Stimulated activated CD8-positive, alpha-beta memory T cell treated with anti-CD3 and anti-CD28 coated beads, Interleukin-15, amount 100 ng/mL, for 24 hours (primary cell): ENCODE measurements around the gene NUDT8.
"Not testable (repeated sequence)": the region's sequence is repeated elsewhere in the genome, so short reads cannot be mapped to it uniquely, and the experiment has no call there.

Source experiments
- DNase-seq: peaks from one replicate; pipeline ENCODE4 v3.0.0-alpha.2; 2020; ENCODE audit warnings: low read depth

NUDT8 gene

GRCh38 chr11:67588899-67589415, 40.8 kb downstream of the NUDT8 start:
- not testable (repeated sequence) for DNase-seq

- no peak for DNase-seq
Measured at GRCh38 chr11:67588136-67588503, 41.6 kb downstream of the NUDT8 start.

DNA sequence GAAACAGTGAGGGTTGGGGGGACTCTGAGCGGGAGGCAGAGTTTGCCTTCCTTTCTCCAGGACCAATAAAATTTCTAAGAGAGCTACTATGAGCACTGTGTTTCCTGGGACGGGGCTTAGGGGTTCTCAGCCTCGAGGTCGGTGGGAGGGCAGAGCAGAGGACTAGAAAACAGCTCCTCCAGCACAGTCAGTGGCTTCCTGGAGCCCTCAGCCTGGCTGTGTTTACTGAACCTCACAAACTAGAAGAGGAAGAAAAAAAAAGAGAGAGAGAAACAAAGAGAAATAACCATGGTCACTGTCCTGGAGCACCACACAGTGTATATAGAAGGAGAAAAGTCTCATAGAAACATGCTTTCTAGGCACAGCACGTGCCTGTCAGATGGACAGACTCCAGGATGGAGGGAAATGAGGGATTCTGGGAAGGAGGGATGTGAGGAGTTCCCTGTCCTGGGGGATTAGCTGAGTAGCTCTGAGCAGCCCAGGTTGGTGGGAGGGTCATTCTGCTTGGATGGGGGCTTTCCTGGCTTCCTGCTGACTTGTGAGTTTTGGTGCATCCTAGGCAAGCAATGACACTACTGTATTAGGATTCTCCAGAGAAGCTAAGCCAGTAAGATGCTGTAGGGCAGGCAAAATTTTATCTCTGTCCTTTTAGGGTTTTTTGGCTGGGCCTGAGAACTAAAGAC, 43.0 kb downstream of the NUDT8 start:
- no peak for DNase-seq

GRCh38 chr11:67585911-67586310, 43.8 kb downstream of the NUDT8 start:
- DNase-seq, result no peak

- DNase-seq, result no peak
Measured at GRCh38 chr11:67584881-67585873, 44.6 kb downstream of the NUDT8 start.

- no peak for DNase-seq
Measured at GRCh38 chr11:67584205-67584880, 45.4 kb downstream of the NUDT8 start.

DNA sequence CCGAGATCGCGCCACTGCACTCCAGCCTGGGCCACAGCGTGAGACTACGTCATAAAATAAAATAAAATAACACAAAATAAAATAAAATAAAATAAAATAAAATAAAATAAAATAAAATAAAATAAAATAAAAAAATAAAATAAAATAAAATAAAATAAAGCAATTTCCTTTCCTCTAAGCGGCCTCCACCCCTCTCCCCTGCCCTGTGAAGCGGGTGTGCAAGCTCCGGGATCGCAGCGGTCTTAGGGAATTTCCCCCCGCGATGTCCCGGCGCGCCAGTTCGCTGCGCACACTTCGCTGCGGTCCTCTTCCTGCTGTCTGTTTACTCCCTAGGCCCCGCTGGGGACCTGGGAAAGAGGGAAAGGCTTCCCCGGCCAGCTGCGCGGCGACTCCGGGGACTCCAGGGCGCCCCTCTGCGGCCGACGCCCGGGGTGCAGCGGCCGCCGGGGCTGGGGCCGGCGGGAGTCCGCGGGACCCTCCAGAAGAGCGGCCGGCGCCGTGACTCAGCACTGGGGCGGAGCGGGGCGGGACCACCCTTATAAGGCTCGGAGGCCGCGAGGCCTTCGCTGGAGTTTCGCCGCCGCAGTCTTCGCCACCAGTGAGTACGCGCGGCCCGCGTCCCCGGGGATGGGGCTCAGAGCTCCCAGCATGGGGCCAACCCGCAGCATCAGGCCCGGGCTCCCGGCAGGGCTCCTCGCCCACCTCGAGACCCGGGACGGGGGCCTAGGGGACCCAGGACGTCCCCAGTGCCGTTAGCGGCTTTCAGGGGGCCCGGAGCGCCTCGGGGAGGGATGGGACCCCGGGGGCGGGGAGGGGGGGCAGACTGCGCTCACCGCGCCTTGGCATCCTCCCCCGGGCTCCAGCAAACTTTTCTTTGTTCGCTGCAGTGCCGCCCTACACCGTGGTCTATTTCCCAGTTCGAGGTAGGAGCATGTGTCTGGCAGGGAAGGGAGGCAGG, 46.2 kb downstream of the NUDT8 start, which contains the start of gene GSTP1:
TSS of gene GSTP1 (plus strand) at position 566 of the 958 bp plus-strand sequence. CDS start at position 598, 32 bp downstream.
- peak; percentile 72 for DNase-seq

- DNase-seq, result no peak
Measured at GRCh38 chr11:67582011-67582410, 47.7 kb downstream of the NUDT8 start.

DNA sequence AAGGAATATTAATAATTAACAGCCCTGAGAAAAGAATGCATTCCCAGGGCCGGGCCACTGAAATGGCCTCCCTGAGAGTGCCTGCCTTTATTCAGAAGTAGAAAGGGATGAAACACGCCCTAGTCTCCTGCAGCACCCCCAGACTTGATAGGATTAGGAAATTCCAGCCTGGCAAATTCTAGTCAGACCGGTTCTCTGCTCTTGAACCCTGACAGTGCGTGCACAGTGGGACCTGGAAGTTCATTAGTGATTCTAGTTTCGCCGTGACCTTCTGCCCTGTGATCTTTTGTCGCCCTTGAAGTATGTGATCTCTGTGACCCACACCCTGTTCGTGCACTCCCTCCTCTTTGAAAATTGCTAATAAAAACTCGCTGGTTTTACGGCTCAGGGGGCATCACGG, 48.3 kb downstream of the NUDT8 start:
- DNase-seq, result no peak

DNA sequence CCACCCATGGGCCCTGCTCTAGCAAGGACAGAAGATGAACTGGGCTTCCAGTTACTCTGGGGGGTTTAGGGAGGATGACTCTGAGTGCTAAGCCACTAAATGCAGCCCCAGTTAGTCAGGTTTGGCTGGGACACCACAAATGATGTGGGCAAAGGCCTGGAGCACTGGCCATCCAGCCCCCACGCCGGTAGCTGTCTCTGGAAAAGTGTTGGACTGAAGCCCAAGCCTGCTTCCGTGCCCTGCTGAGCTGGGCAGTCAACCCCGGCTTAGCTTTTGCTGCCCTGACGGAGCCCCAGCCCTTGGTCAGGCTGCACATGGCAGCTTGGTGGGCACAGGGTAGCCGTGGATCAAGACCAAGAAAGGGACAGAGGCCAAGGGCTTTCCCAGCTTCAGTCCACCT, 51.8 kb downstream of the NUDT8 start:
- no peak for DNase-seq
